Left lung (tissue), 10 donors: ENCODE results near the gene CFH. TPM values are rescaled to one million over a fixed set of nuclear protein-coding genes. Genes with fewer than 3 reads are reported as not detected.
"Not testable (repeated sequence)": the region's sequence is repeated elsewhere in the genome, so short reads cannot be mapped to it uniquely, and the experiment has no call there.

Experiments used
- ATAC-seq: fragments of 200-7000 bp; cut with Tn5 transposase; one replicate; pipeline ENCODE4 v1.9.1; 2020; ENCODE audit warnings: moderate library complexity
- DNase-seq, 4 donors: peaks; one replicate each; pipeline ENCODE4 v3.0.0-alpha.2; 2013 to 2020
- H3K27ac ChIP-seq, 2 donors: fragments of 200-600 bp; sonication (generic) in 1 of 2; one replicate each; pipeline versions ENCODE4 v1.5.0 to v1.8.0; 2020 to 2021
- H3K27me3 ChIP-seq, 2 donors: fragments of 200-600 bp; sonication (generic) in 1 of 2; one replicate each; pipeline versions ENCODE4 v1.5.0 to v1.8.0; 2020 to 2021
- H3K36me3 ChIP-seq, 2 donors: fragments of 200-600 bp; sonication (generic) in 1 of 2; one replicate each; pipeline versions ENCODE4 v1.5.0 to v1.8.0; 2020 to 2021
- H3K4me1 ChIP-seq, 2 donors: fragments of 200-600 bp; one replicate each; pipeline ENCODE4 v1.8.0; 2021
- H3K4me3 ChIP-seq, 2 donors: fragments of 200-600 bp; sonication (generic) in 1 of 2; one replicate each; pipeline versions ENCODE4 v1.5.0 to v1.8.0; 2020 to 2021; ENCODE audit warnings: mild to moderate bottlenecking in 1 of 2
- H3K9me3 ChIP-seq, 2 donors: fragments of 200-600 bp; sonication (generic) in 1 of 2; one replicate each; pipeline versions ENCODE4 v1.5.0 to v1.8.0; 2020 to 2021
- CTCF ChIP-seq, 2 donors: fragments of 200-600 bp; sonication (generic) in 1 of 2; IDR thresholded peaks; one replicate each; pipeline versions ENCODE4 v1.5.0 to v1.8.0; 2021; ENCODE audit warnings: antibody characterized with exemption in 2 of 2
- intact Hi-C, 2 donors: fragments of 100-400 bp; cut with DNase I; formaldehyde crosslinking; loops; one replicate each; pipeline versions ENCODE4 v1.11.2 to v1.14.2; 2022
- polyA plus RNA-seq, 6 donors: library from polyadenylated mRNA; unstranded; fragments of 120-200 nt; gene quantifications; one replicate each; pipeline ENCODE4 v1.2.1, GENCODE V29; 2013; ENCODE audit not compliant: insufficient read length in 6 of 6
- total RNA-seq, 2 donors: library from RNA; stranded (reverse); fragmentation: NEBNext Ultra II Directional; extraction: Animal tissue kit (Norgen Biotek cat#: 25700); gene quantifications; one replicate each; pipeline ENCODE4 v1.2.1, GENCODE V29; 2021
- donor health status: DM: no; HTN: yes; CAD: no.
- donor health status: DM: no; HTN: no; CAD: no.

CFH gene
- total and polyA plus RNA-seq, 8 donors, result 19.7 to 161 (median 31.6) TPM

GRCh38 chr1:196637606-196638005 is 14.2 kb upstream of the CFH start:
- Histone ChIP-seq H3K27ac (no peak overlapping the region), H3K9me3 (no peaks in the 10 kb centered on the region), H3K4me1 (no peaks in the 10 kb centered on the region), H3K36me3 (no peaks in the 10 kb centered on the region), H3K4me3 (no peak overlapping the region), H3K27me3 (no peaks in the 10 kb centered on the region)
- no peak for ATAC-seq
- no peak for TF ChIP-seq CTCF (IDR thresholded peaks at IDR 0.05)
- no peak for DNase-seq
- intact Hi-C loops, result no loop called here

GRCh38 chr1:196638466-196638865 is 13.4 kb upstream of the CFH start:
- no peaks in the 10 kb centered on the region for H3K36me3 ChIP-seq
- H3K4me1 ChIP-seq, result no peaks in the 10 kb centered on the region
- no peaks in the 10 kb centered on the region for H3K27me3 ChIP-seq
- DNase-seq, result no peak
- H3K27ac ChIP-seq, result no peak overlapping the region
- no peak for ATAC-seq
- no peak overlapping the region for H3K4me3 ChIP-seq
- no peak for TF ChIP-seq CTCF (IDR thresholded peaks at IDR 0.05)
- intact Hi-C loops, result no loop called here
- H3K9me3 ChIP-seq, result no peaks in the 10 kb centered on the region

GRCh38 chr1:196639291-196639690 is 12.6 kb upstream of the CFH start:
- H3K36me3 ChIP-seq, ATAC-seq, H3K9me3 ChIP-seq, H3K4me3 ChIP-seq, H3K27ac ChIP-seq, DNase-seq, H3K27me3 ChIP-seq, intact Hi-C loops, H3K4me1 ChIP-seq: not testable (repeated sequence)

GRCh38 chr1:196640976-196641375 is 10.9 kb upstream of the CFH start:
- TF ChIP-seq CTCF (IDR thresholded peaks at IDR 0.05), result no peak
- H3K9me3 ChIP-seq, result no peaks in the 10 kb centered on the region
- ATAC-seq, result no peak
- H3K4me1 ChIP-seq, result no peaks in the 10 kb centered on the region
- H3K27me3 ChIP-seq, result no peaks in the 10 kb centered on the region
- no peak overlapping the region for H3K4me3 ChIP-seq
- no peak for DNase-seq
- no peaks in the 10 kb centered on the region for H3K36me3 ChIP-seq
- intact Hi-C loops, result no loop called here
- no peak overlapping the region for H3K27ac ChIP-seq

- no peak for DNase-seq
- Histone ChIP-seq H3K9me3 (no peaks in the 10 kb centered on the region), H3K27me3 (no peaks in the 10 kb centered on the region), H3K27ac (no peak overlapping the region), H3K4me3 (no peak overlapping the region), H3K4me1 (no peaks in the 10 kb centered on the region), H3K36me3 (no peaks in the 10 kb centered on the region)
- no peak for ATAC-seq
- TF ChIP-seq CTCF (IDR thresholded peaks at IDR 0.05), result no peak
- intact Hi-C loops, result loop anchor here in 1 of 2 donors (10.0 kb wide), 1 partner anchor 295 kb away; no protein-coding TSS in a partner anchor
Measured at GRCh38 chr1:196649990-196650389, 1.9 kb upstream of the CFH start.

GRCh38 chr1:196650403-196650802 is 1.4 kb upstream of the CFH start:
- intact Hi-C loops, result loop anchor here in 1 of 2 donors (10.0 kb wide), 1 partner anchor 296 kb away; no protein-coding TSS in a partner anchor
- ATAC-seq (no peak), DNase-seq (no peak)
- Histone ChIP-seq H3K4me1 (no peaks in the 10 kb centered on the region), H3K27me3 (no peaks in the 10 kb centered on the region), H3K9me3 (no peaks in the 10 kb centered on the region), H3K4me3 (no peak overlapping the region), H3K27ac (no peak overlapping the region), H3K36me3 (no peaks in the 10 kb centered on the region)
- TF ChIP-seq CTCF (IDR thresholded peaks at IDR 0.05), result no peak
